ENCODE data around the gene RAE1.
A peak's percentile ranks its signal among the peaks of the same experiment; 100 is the strongest.

Gene RAE1

DNA sequence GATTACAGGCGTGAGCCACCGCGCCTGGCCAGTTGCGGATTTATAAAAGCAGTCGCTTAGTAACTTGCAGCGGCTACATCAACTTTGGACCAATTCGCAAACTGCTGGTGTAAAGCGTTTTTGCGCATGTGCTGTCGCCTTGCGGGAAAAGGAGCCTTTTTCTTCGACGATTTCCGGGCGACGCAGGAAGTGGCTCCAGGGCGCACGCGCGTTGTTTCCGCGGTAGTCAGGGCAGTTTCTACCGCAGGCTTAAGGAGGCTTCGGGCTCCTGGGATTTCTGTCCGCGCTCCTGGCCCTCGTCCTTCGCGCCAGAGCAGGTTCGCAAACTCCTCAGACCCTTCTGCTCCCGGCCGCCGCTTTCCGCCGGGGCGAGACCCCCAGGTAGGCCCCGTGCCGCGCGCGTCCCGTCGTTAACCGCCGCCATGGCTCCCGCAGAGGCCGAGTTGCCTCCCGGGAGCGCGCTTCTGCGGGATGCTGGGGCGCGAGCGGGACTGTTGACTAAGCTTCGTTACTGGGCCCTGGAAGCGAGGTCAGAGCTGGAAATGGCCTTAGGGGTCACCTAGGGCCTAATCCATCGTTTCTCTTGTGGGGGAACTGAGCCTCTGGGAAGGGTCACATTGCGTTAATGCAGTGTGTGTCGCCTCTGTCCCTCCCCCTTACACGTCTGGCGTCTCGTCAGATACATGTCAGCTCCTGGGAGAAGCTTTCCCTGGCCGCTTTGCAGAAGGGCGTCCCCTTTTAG lies at the start of gene RAE1:
TSS of gene RAE1 (plus strand) at position 214 of the 742 bp plus-strand sequence. CDS start 2,784 bp downstream, outside the sequence.
- peak; percentile 97 for DNase-seq (ENCODE audit: low read depth)

DNA sequence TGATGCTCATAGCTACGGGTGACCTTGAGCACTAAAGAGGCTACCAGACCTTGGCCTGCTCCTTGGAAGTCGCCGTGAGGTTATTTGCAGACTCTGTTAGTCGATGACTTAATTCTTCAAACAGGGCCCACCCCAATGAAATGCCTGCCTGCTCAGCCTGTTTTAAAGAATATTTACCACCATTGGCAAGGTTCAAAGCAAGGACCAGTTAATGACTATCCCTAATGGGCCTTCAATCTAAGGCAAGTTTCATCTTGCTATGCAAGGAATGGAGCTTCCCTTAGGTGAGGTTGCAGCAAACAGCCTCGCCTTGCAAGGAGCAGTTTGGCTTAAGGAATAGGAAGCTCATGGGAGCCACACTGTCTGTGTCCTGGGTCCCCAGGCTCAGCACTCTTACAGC lies 44.3 kb upstream of the RAE1 start:
- DNase-seq (ENCODE audit: low read depth): no peak

- no peak for DNase-seq (ENCODE audit: low read depth)
These were observed 42.4 kb upstream of the RAE1 start for GRCh38 chr20:57308451-57309271.

GRCh38 chr20:57309544-57310115 lies 41.4 kb upstream of the RAE1 start:
- DNase-seq (ENCODE audit: low read depth): no peak

- no peak for DNase-seq (ENCODE audit: low read depth)
These were observed 40.1 kb upstream of the RAE1 start for GRCh38 chr20:57310821-57311514.

DNA sequence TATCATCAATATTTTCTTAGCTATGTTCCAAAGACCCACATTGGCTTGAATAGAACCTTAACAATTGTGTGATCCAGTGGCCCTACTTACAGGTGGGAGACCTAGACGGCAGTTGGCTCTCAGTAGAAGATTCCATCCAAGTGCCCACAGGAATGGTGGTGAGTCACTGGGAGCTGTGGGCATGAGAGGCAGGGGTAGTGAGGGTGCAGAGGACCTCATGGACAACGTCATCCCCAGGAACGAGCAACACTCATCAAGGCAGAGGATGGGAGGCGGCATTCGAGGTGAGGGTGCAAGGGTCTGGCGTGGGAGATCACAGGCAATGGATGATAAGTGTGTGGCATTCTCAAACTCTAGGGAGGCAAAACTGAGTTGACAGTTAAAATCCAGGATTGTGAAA lies 38.9 kb upstream of the RAE1 start:
- no peak for DNase-seq (ENCODE audit: low read depth)

- DNase-seq (ENCODE audit: low read depth): no peak
These were observed 37.8 kb upstream of the RAE1 start for GRCh38 chr20:57313230-57313629.

- DNase-seq (ENCODE audit: low read depth): no peak
These were observed 37.1 kb upstream of the RAE1 start for GRCh38 chr20:57313951-57314350.

DNA sequence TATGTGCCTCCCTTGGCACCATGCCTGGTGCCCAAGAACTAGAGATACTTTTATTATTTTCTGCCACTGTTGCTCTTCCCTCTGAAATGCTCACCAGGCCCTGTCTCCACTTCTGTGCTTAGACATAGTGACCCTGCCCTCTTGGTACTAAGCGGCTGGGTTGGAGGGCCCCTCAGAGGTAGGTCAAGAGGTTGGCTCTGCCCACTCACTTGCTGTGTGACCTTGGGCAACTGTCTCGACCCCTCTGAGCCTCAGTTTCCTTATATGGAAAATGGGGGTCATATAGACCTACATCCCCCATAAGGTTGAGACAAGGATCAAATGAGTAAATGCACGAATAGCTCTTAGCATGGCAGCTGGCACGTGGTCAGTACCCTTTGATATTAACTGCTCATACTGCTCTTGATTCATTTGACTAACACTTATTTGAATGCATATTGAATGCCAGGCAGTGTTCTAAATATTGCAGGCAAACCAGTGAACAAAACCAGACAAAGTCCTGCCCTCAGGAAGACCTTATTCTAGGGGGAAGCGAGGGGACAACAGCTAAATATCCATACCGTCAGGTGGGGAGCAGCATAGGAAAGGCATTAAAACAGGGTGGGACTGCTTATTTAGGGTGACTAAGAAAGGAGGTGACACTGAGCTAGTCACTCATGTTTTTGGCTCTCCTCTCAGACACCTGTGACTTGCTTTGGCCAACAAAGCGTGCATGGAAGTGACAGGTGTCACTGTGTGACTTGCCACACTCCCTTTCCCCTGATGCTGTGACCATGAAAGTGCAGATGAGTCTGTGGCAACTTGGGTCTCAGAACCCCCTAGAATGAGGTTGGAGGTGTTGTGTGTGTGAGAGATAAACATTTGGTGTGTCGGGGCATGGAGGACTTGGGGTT lies 35.7 kb upstream of the RAE1 start:
- no peak for DNase-seq (ENCODE audit: low read depth)

DNA sequence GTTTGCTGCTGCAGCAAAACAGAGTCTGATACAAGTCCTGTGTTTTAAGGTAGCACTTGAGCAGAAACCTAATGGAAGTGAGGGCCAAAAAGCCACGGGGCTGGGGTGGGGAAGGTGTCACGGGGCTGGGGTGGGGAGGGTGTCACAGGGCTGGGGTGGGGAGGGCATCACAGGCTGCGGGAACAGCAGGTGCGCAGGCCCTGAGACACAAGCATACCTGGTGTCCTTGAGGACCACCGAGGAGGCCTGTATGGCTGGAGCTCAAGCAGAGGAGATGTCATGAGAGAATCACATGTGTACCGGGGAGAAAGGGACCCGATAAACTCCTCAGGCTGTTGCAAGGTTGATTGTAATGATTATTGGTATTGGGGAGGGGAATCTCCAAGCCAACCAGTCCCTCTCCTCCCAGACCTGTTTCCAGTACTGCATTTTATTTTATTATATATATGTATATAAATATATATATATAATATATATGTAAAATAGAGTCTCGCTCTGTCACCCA lies 35.0 kb upstream of the RAE1 start:
- DNase-seq (ENCODE audit: low read depth): no peak

- DNase-seq (ENCODE audit: low read depth): no peak
These were observed 34.3 kb upstream of the RAE1 start for GRCh38 chr20:57316795-57317201.

DNA sequence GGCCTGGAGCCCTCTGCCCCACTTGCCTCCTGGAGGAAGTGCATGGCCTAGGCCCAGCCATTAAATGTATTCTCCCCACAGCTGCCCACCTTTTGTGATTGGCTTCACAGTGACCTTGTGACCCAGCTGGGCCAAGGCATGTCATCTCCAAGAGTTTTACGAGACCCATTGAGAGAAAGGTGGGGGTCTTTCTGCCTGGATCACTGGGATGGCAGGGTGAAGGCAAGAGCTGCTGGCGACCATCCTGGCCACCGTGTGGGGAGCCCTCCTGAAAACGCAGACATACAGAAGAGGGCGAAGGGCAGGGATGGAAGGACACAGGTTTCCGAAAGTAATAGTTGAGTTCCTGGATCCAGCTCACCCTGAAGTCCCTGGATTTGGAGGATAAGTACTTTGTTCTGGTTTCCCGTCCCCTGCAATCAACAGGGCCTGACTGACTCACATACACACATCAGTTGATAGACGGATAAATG lies 33.7 kb upstream of the RAE1 start:
- DNase-seq (ENCODE audit: low read depth): no peak

DNA sequence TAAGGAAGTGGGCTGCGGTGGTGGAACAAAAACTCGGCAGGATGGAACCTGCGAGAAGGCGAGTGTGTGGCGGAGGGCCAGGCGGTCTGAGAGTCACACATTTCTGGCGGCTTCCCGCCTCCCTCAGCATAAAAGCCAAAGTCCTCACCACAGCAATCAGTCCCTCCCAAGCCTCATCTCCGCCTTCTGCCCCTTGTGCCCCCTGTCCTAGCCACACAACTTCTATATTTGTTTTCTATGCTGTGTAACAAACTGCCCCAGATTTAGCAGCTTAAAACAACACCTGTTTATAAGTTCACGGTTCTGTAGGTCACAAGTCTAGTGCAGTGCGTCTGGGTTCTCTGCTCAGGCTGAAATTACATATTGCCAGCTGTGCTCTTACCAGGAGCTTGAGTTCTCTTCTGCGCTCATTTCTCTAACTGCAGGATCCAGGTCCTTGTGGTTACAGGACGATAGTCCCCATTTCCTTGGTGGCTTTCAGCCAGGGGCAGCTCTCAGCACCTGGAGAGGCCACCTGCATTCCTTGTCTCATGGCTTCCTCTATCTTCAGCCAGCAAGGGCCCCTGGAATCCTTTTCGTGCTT lies 33.2 kb upstream of the RAE1 start:
- DNase-seq (ENCODE audit: low read depth): no peak

GRCh38 chr20:57319584-57319983 lies 31.5 kb upstream of the RAE1 start:
- DNase-seq (ENCODE audit: low read depth): no peak

GRCh38 chr20:57320358-57320757 lies 30.7 kb upstream of the RAE1 start:
- no peak for DNase-seq (ENCODE audit: low read depth)

GRCh38 chr20:57321142-57321541 lies 29.9 kb upstream of the RAE1 start:
- no peak for DNase-seq (ENCODE audit: low read depth)

DNA sequence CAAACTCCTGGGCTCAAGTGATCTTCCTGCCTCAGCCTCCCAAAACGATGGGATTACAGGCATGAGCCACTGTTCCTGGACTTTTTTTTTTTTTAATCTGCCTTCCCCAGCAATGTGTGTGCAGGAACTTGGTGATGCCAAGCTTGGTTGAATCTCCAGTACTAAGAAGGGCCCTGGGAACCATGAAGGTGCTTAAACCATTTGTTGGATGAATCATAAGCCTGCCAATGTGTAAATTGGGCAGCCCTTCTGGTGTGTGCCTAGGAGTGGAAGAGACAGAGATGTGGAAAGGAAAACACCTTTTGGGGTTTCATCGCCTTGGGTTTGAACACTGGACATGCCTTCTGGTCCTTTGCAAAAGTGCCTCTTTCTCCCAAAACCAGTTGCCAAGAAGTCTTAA lies 28.6 kb upstream of the RAE1 start:
- no peak for DNase-seq (ENCODE audit: low read depth)

- peak; percentile 21 for DNase-seq (ENCODE audit: low read depth)
These were observed 28.0 kb upstream of the RAE1 start for GRCh38 chr20:57323034-57323433.

DNA sequence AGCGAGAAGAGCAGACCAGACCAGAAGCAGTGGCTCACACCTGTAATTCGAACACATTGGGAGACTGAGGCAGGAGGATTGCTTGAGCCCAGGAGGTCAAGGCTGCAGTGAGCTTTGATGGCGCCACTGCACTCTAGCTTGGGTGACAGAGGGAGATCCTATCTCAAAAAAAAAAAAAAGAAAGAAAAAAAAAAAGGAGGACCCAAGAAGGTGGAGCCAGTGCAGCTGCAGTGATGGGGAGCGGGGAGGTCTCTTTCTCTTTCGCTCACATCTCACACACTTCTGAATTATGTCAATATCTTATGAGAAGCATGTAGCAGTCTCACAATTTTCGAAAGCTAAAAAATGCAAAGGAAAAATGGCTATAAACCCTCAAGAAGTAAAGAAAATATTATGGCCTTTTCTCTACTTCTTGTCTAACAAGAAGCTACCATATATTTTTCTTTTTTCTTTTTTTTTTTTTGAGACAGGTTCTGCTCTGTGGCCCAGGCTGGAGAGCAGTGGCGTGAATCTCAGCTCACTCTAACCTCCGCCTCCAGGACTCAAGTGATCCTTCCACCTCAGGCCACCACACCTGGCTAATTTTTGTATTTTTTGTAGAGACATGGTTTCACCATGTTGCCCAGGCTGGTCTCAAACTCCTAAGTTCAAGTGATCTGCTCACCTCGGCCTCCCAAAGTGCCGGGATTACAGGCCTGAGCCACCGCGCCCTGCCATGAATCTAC lies 25.3 kb upstream of the RAE1 start:
- DNase-seq (ENCODE audit: low read depth): no peak

Data from ELR (cell line).